ENCODE results near the gene ATXN10.

ATXN10 gene

DNA sequence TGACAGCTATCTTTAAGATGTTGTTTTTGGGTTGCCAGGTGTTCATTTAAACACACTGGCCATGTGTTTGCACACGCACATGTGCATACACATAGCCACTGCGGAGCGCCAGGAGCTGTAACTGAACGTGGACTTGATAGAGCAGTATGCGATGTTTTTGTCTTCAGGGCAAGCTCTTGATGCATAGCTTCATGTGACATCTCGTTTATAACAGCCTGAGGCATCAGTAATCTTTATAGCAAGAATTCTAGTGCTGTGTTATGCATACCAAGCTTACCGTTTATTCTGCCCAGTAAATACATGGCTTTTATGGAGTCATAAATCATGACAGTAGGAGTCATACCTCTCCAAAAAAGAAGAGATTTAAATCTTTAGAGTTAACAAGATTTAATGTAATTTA lies 87.0 kb downstream of the ATXN10 start:
- DNase-seq (ENCODE audit: low read depth in 2 of 2), result no peak

DNA sequence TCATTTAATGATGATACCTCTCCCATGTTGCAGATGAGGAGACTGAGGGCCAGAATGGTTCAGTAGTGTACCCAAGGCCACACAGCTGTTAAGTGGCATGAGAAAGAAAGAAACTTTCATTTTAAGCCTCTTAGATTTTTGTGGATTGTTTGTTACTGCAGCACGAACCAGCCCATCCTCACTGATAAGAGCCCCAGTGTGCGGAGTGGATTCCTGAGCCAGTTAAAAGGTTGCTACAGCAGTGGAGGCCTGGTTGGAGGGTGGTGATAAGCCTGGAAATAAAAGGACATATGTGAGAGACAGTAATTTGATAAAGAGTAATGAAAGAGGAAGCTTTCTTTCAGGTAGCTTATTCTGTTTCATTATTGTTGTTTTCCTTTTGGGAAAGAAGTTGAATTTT lies 89.0 kb downstream of the ATXN10 start:
- DNase-seq (ENCODE audit: low read depth in 2 of 2), result no peak

DNA sequence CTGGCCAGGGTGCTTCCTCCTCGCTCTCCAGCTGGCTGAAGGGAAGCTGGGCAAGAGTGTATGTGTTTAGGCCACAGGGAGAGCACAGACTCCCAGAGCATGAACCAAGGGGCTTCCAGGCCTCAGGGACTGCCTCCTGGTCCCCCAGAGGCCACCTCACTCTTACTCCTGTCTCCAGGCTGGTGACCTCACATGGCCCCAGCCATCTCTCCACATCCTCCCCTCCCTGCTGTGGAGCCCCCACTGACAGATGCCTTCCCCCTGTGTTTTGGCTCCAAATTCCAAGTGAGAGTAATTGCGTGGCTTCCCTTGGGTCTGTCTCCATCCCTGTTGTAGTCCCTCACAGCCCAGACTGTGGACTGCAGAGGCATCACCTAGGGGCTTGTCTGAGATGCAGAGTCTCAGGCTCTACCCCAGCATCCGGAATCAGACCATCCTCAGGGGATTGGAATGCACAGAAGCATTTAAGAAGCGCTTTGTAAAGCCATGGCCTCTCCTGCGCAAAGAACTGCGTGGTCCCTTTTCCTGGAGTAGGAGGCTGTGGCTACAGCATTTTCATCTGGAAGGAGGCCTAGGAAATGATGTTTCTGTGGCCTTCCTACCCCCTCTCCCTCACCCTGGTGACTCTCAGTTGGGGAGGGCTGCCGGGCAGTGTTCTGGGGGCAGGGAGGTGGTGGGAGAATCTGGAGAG lies 91.1 kb downstream of the ATXN10 start:
- no peak for DNase-seq (ENCODE audit: low read depth in 2 of 2)

DNA sequence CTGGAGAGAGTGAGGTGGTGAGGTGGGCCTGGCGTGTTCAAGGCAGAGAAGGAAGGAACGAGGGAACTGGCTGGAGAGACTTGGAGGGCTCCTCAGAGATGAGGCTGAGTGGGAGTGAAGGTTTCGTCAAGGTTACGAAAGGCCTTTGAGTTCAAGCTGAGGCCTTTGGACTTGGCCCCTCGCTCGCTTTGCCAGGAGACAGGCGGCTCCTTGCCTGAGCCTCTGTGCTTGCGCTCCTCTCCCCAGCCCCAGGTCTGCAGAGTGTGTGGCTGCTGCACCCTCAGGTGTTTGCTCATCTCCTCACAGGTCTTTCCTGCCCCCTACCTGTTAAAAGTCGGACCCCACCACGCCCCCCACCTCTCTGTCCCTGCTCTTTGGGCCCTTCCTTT lies 91.6 kb downstream of the ATXN10 start:
- no peak for DNase-seq (ENCODE audit: low read depth in 2 of 2)

DNA sequence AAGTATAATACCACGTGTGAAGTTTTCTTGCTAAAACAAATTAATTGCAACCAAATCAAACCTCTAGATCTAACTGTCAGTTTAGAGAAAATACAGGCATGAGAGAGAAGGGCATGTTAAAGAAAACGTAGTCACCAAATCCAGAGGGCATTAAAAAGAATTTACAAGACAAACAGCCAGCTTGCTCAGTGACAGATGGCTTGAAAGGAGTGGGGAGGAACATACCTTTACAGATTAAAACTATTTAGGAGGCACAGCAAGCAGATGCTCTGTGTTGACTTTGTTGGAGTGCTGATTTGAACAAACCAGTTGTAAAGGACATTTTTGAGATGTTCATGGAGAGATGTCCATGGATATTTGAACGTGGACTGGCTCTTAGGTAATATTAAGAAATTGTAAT lies 96.9 kb downstream of the ATXN10 start:
- DNase-seq (ENCODE audit: low read depth in 2 of 2), result no peak

DNA sequence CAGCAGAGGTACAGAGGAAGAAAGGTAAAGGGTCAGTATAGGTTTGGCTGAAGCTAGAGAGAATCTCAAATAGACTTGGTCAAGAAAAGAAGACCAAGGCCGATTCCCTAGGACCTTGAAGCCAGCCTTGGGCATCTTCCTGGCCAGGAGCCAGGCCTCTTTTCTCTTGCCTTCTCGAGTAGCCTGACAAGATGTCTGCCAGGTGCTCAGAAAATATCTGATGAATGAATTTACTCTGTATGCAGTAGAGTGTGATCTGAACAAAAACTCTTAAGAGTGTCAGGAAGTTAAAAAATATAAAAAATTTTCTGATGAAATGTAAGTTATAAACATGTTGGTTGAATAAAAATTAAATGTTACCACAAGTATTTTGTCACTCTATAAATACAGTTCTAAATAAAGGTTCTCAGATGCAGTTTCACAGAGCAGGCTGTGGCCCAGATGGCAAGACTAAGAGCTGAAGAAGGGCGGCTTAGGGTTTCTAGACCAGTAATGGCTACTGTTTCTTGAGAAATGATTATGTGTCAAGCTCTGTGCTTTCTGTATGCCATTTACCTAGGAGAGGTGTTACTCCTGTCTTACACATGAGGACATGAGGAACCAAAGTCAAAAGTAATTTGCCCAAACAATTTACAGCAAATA lies 98.1 kb downstream of the ATXN10 start:
- DNase-seq (ENCODE audit: low read depth in 2 of 2), result no peak

DNA sequence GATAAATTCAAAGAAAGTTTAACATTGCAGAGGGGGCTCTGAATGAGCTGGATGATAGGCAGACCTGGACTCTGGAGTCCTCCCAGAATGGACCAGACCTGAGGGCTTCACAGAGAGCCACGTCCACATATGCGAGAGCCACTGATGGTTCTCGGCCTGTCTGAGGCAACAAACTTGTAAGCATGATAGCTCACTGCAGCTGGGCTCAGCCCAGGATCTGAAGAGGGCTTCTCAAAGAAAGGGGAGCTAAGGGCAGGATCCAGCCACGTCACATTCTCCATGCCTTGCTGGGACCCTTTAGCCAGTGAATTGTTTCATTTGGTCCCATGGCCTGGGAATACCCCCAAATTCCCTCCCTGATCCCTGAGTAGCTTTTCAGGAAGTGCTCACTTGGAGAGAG lies 98.9 kb downstream of the ATXN10 start:
- DNase-seq (ENCODE audit: low read depth in 2 of 2), result no peak

DNA sequence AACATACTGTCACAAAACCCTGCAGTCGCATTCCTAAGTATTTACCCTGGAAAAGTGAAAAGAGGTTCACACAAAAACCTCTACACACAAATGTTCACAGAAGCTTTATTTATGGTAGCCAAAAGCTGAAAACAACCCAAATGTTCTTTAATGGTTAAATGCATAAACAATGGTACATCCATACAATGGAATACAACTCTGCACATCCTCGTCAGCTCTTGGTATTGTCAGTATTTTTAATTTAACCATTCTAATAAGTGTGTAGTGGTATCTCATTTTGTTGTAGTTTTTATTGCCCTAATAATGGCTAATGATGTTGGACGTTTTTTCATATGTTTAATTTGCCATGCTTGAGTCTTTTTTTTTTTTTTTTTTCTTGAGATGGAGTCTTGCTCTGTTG lies 99.4 kb downstream of the ATXN10 start:
- no peak for DNase-seq (ENCODE audit: low read depth in 2 of 2)

DNA sequence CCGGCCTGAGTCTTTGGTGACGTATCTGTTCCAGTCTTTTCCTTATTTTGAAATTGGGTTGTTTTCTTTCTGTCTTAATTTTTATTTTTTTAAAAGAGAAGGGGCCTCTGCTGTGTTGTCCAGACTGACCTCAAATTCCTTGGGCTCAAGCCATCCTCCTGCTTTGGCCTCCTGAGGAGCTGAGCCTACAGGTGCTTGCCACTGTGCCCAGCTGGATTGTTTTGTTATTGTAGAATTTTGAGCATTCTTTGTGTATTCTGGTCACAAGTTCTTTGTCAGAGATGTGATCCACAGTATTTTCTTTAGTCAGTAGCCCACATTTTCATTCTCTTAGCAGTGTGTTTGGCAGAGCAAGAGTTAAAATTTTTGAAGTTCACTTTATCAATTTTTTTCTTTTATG lies 100.1 kb downstream of the ATXN10 start:
- DNase-seq (ENCODE audit: low read depth in 2 of 2), result no peak

DNA sequence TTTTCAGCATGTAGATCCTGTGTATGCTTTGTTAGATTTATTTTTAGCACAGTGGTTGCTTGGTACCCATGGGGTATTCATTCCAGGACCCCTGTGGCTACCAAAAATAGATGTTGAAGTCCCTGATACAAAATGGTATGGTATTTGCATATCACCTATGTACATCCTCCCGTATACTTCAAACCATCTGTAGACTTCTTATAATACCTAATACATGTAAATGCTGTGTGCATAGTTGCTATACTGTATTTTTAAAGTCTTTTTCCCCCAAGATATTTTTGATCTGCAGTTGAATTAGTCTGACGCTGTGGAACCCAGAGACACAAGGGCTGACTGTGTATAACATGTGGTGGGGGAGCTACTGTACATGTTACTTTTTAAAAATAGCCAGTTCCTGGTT lies 101.1 kb downstream of the ATXN10 start:
- no peak for DNase-seq (ENCODE audit: low read depth in 2 of 2)

DNA sequence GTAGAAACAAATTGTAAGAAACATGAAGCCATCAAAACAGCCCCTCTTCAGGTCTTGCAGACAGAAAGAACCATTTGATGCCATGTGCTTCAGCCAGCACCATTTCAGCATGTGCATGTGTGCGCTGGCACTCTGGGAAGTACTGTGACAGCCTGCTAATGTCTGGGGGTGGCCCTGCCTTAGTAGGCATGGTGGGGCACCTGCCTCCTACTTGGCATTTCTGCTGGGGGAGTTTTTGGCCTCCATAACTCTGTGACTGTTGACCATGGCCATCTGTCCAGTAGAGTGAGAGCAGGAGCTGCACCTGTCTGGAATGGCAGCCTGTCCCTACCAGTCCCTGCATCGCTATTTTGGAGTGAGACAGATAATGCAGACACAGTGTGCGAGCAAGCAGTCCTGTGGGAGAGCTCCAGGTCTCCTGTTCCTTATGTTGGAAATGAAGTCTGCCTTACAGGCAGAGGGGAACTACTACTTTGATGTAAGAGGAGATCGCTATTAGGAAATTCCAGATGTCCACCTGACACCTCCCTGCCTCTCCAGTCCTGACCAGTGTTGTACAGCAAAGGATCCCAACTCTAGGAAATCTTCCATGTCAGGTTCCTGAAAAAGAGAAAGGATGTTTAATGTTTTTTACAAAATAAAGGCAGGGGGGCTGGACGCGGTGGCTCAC lies 102.5 kb downstream of the ATXN10 start:
- no peak for DNase-seq (ENCODE audit: low read depth in 2 of 2)

DNA sequence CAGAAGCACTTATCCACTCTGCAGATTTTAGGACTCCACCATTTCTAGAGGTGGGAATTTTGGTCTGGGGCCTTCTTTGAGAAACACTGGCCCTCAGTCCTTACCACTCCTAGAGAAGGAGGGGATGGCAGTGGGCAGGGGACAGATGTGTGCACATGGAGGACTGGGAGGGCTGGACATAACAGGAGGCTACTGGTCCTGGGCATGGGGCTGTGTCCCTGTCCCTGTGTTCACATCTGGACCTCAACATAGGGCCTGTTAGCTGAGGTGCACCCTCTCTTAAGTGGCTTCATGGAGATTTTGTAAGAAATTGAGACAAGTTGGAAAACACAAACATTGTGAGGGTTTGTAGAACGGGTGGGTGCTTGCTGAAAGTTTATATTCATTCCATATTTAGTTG lies 103.4 kb downstream of the ATXN10 start:
- no peak for DNase-seq (ENCODE audit: low read depth in 2 of 2)

DNA sequence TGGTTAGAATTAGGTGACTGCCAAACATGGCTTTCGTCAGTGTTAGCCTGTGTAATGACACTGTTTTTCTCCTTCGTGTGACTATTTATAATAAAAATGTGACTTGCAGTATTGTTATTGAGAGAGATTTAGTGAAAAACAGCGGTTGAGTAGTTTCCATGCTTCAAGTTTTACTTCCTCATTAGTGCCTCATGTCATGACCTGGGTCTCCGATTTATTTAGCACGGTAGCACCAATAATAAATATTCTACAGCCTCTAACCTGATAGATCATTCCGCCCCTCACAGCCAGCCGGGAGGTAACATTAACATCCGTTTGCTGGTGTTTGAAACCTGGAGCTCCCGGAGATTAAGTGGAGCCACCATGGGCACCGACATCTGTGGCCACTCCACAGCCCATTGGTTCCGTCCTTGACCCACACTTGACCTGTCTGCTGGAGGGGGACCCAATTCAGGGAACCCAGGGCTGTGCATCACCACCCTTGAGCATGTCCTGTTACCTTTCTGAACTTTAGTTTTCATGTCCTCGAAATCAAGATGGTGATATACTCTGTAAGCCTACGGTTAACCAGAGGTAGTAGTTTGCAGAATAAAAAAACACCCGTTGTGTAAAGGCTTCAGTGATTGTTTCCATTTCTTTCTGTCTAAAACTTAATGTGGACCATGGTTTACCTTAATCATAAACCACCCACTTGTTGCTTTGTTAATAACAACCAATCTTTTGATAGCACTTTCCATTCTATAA lies 104.1 kb downstream of the ATXN10 start:
- DNase-seq (ENCODE audit: low read depth in 2 of 2), result no peak

DNA sequence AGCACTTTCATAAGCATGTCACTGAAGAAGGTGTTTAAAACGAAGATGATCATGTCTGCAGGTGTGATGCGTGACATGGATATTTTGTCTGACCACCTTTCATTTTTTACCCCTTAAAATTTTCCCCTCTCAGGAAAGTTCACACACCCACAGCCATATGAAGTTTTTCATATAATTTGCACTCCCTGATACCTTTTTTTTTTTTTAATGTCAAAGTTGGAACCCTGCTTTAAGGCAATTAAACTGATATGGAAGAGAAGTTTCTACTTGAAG lies 104.6 kb downstream of the ATXN10 start:
- DNase-seq (ENCODE audit: low read depth in 2 of 2), result no peak

DNA sequence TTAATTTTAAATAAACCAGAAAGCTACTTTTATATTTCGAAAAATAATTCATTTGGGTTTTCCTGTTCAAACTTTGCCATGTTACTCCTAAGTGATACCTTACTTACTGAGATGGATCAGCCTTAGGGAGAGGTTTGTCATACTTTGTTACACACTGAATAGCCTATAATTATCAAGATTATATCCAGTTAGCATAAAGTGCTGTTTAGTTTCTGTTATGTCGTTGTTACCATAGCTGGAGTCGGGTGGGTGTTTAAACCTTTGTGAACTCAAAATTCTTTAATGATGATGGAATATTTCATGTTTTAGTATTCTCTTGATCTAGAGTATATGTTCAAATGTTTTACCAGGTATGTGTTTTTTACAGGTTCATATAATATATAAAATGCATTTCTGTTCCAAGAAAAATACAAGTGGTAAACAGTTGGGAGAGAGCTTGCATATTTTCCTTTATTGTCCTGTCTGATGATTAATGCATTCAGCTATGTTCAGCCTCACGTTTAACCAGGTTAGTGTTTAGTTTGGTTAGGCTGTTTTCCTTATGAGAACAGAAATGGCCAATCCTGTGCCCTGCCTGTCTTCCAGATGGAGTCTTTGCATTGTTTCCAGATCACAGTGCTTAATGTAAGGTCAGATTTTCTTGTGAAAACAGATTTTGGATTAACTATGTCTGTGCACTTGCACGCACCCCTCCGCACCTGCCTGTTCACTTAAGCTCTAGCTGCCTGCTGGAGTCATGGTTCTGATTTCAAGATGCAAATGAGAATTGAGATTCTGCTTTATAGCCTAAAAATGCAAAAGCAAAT lies 105.6 kb downstream of the ATXN10 start:
- DNase-seq (ENCODE audit: low read depth in 2 of 2), result no peak

DNA sequence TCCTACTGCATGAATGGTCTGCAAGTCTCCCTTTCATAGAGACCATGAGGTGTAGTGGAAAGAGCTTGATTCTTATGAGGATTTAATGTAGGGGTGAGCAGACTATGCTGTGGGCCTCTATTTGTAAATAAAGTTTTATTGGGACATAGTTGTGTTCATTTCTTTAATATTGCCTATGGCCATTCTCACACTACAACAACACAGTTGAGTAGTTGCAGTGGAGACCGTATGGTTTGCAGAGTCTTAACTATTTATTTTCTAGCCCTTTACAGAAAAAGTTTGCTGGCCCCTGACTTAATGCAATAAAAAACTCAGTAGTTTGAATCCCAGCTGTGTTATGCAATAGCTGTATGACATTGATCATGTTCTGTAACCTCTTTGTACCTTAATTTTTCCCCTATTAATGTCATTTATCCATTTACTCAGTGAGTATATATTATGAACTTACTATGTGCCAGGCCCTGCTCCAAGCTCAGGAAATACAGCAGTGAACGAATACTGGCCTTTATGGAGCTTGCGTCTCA lies 106.3 kb downstream of the ATXN10 start:
- no peak for DNase-seq (ENCODE audit: low read depth in 2 of 2)

DNA sequence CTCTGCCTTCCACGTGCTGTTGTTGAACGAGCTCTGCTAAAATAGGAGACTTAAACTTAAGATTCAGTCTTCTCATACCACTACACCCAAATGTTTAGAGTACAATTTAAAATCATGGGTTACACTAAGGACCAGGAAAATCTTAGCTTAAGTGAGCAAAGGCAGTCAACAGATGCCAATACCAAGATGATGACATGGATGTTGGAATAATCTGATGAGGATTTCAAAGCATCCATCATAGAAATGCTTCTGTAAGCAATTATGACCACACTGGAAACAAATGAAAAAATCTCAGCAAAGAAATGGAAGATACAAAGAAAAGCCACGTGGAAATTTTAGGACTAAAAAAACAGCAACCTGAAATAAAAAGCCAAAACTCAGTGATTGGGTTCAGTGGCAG lies 109.8 kb downstream of the ATXN10 start:
- no peak for DNase-seq (ENCODE audit: low read depth in 2 of 2)

DNA sequence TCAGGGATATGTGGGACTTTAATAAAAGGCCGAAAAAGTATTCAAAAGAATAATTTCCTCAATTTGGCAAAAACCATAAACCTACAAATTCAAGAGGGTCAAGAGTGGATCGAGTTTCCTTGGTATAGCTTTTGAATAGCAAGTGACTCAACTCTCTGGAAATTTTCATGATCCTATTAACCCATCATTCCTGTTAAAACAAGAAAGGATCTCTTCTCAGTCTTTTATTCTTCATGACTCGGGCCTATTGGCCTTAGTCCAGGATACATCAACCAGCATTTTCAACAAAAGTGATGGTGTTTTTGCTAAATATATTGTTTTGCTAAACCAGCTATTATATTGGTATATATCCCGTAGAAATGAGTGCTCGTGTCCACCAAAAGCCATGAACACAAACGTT lies 110.3 kb downstream of the ATXN10 start:
- DNase-seq (ENCODE audit: low read depth in 2 of 2), result no peak

DNA sequence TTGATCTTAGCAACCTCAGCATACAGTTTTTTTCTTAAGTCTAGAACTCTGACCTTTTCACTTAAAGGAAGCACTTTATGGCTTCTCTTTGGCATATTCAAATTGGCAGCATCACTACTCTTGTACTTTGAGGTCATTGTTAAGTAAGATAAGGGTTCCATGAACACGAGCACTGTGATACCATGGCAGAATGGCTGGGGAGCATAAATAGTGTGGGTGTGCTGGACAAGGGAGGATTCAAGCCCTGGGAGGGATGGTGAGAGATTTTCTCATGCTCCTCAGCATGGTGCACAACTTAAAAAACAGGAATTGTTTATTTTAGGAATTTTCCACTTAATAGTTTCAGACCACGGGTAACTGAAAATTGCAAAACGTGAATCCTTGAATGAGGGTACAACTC lies 111.4 kb downstream of the ATXN10 start:
- no peak for DNase-seq (ENCODE audit: low read depth in 2 of 2)

DNA sequence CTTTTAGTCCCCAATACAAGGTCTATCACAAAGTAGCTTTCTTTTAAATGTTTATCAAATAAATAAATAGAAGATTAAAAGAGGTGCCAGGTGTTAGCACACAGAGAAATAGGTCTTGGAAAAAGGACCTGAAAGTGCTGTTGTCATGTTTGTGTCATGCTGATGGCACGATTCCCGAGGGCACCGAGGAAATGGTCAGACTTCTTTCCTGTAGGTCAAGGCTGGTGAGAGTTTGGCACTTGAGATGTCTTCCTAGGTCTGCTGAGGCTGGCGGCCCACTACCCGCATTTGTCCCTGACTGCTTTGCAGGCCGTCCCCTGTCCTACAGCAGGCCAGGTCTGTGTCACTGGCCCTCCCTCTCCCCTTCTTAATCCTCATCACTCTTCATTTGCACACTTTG lies 112.1 kb downstream of the ATXN10 start:
- DNase-seq (ENCODE audit: low read depth in 2 of 2), result no peak

DNA sequence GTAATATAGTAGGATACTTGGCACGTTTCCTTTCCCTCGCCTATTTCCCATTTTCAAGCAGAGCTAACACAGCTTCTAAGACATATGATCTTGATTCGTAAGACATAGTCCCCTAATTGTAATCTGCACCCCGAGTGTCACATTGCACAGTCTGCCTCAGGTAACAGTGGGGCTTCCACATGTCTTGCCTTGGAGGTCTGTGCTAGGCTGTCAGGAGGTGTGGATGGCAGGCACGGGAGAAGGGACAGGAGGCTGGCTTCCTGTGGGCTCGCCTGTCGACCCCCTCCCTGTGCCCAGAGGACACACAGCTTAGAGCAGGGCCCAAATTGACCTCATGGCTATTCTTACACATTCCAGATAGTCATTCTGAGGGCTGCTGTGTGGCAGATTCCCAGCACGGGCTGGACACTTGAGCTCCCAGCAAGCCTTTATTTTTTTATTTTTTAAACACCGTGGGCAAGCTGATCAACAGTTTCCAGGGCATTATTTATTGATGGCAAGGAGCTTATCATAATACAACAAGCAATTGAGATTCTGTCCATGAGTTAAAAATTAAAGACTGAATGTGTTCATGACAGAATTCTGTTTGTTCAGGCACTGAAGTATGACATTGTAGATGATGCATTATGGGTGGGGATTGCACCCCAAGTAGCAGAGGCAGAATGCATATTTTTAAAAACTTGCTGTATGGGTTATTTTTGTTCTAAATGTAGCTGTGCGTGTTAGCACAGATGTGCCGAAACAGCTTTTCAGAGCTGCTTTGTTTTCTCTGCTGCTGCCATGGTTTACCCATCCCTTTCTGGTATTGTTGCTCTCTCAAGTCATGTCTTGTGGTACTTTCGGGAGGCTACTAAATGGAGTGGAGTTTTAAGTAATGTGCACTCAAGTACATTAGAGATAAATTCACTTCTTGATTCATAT lies 113.0 kb downstream of the ATXN10 start:
- no peak for DNase-seq (ENCODE audit: low read depth in 2 of 2)
